ENCODE data around the gene AP5Z1.

The AP5Z1 gene

GRCh38 chr7:4783292-4783652 lies 7.8 kb downstream of the AP5Z1 start:
- Histone ChIP-seq H3K9me3 (no peaks in the 10 kb centered on the region), H3K27me3 (no peaks in the 10 kb centered on the region), H3K4me3 (ENCODE audit: low read depth in 1 of 2, low read length in 1 of 2) (no peak overlapping the region), H3K27ac (no peak overlapping the region), H3K36me3 (peaks cover 87% of the 10 kb centered on the region), H3K4me1 (ENCODE audit: control insufficient read depth in 1 of 2, insufficient read depth in 1 of 2, low read depth in 1 of 2, low read length in 1 of 2) (no peaks in the 10 kb centered on the region)
- TF ChIP-seq, protein P1, sequence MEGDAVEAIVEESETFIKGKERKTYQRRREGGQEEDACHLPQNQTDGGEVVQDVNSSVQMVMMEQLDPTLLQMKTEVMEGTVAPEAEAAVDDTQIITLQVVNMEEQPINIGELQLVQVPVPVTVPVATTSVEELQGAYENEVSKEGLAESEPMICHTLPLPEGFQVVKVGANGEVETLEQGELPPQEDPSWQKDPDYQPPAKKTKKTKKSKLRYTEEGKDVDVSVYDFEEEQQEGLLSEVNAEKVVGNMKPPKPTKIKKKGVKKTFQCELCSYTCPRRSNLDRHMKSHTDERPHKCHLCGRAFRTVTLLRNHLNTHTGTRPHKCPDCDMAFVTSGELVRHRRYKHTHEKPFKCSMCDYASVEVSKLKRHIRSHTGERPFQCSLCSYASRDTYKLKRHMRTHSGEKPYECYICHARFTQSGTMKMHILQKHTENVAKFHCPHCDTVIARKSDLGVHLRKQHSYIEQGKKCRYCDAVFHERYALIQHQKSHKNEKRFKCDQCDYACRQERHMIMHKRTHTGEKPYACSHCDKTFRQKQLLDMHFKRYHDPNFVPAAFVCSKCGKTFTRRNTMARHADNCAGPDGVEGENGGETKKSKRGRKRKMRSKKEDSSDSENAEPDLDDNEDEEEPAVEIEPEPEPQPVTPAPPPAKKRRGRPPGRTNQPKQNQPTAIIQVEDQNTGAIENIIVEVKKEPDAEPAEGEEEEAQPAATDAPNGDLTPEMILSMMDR (IDR thresholded peaks at IDR 0.05), result no peak

GRCh38 chr7:4783762-4784351 lies 8.4 kb downstream of the AP5Z1 start:
- Histone ChIP-seq H3K27ac (no peak overlapping the region), H3K4me3 (ENCODE audit: low read depth in 1 of 2, low read length in 1 of 2) (no peak overlapping the region), H3K36me3 (peaks cover 93% of the 10 kb centered on the region)

DNA sequence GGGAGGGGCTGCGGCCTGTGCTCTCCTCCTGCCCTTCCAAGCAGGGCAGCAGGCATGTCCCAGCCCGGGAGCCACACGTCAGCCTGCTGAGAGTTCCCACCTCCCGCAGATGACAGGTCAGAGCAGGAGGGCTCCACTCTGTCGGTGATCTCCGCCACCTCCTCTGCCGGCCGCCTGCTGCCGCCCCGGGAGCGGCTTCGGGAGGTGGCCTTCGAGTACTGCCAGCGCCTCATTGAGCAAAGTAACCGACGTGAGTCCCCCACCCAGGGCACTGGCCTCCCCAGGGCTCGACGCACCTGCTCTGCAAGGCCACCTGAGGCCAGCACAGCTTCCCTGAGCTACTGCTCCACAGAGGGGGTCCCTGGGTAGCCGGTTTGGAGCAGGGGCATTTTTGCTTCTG lies 9.4 kb downstream of the AP5Z1 start:
- no peaks in the 10 kb centered on the region for H3K27me3 ChIP-seq
- H3K36me3 ChIP-seq, result peaks cover 100% of the 10 kb centered on the region
- no peaks in the 10 kb centered on the region for H3K4me1 ChIP-seq (ENCODE audit: control insufficient read depth in 1 of 2, insufficient read depth in 1 of 2, low read depth in 1 of 2, low read length in 1 of 2)
- no peak overlapping the region for H3K27ac ChIP-seq
- no peaks in the 10 kb centered on the region for H3K9me3 ChIP-seq
- TF ChIP-seq, protein P1 (IDR thresholded peaks at IDR 0.05), result no peak
- no peak overlapping the region for H3K4me3 ChIP-seq (ENCODE audit: low read depth in 1 of 2, low read length in 1 of 2)

More at GRCh38 chr7:4783762-4784351, 8.4 kb downstream of the AP5Z1 start:
- Histone ChIP-seq H3K27me3 (no peaks in the 10 kb centered on the region), H3K9me3 (no peaks in the 10 kb centered on the region), H3K4me1 (ENCODE audit: control insufficient read depth in 1 of 2, insufficient read depth in 1 of 2, low read depth in 1 of 2, low read length in 1 of 2) (no peaks in the 10 kb centered on the region)
- TF ChIP-seq, protein P1 (IDR thresholded peaks at IDR 0.05), result no peak

- no peaks in the 10 kb centered on the region for H3K27me3 ChIP-seq
- H3K27ac ChIP-seq, result no peak overlapping the region
- TF ChIP-seq, protein P1 (IDR thresholded peaks at IDR 0.05), result no peak
- H3K4me1 ChIP-seq (ENCODE audit: control insufficient read depth in 1 of 2, insufficient read depth in 1 of 2, low read depth in 1 of 2, low read length in 1 of 2), result no peaks in the 10 kb centered on the region
- H3K36me3 ChIP-seq, result peaks cover 100% of the 10 kb centered on the region
- H3K4me3 ChIP-seq (ENCODE audit: low read depth in 1 of 2, low read length in 1 of 2), result no peak overlapping the region
- no peaks in the 10 kb centered on the region for H3K9me3 ChIP-seq
Observed at GRCh38 chr7:4785371-4785770, 9.9 kb downstream of the AP5Z1 start.

DNA sequence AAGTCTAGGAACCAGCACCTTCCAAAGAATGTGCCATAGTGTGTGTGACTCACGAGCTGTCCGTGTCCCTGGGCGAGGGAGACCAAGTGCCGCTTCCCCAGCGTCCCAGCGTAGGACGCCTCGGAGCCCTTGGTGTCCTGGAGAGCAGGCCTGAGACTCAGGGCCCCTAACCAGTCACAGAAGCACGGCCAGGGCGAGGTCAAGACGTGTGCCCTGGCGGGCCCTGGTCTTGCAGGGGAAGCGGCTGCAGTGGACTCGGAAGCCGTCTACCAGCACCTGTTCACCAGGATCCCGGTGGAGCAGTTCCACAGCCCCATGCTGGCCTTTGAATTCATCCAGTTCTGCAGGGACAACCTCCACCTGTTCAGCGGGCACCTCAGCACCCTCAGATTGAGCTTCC lies 10.6 kb downstream of the AP5Z1 start:
- H3K4me3 ChIP-seq (ENCODE audit: low read depth in 1 of 2, low read length in 1 of 2), result no peak overlapping the region
- H3K27me3 ChIP-seq, result no peaks in the 10 kb centered on the region
- no peaks in the 10 kb centered on the region for H3K9me3 ChIP-seq
- peaks cover 100% of the 10 kb centered on the region for H3K36me3 ChIP-seq
- no peak overlapping the region for H3K27ac ChIP-seq
- TF ChIP-seq, protein P1 (IDR thresholded peaks at IDR 0.05), result no peak
- no peaks in the 10 kb centered on the region for H3K4me1 ChIP-seq (ENCODE audit: control insufficient read depth in 1 of 2, insufficient read depth in 1 of 2, low read depth in 1 of 2, low read length in 1 of 2)

Data from neutrophil (primary cell).